GM12878 (cell line): Measurements from ENCODE around the gene P2RX7. TPM values are rescaled to one million over a fixed set of nuclear protein-coding genes. Genes with fewer than 3 reads are reported as not detected.

Experiments used
- ATAC-seq: fragments of 200-7000 bp; cut with Tn5 transposase; 3 replicates; pipeline ENCODE4 v1.9.1; 2020; ENCODE audit warnings: mild to moderate bottlenecking, moderate library complexity
- BruUV-seq: library from RNA; stranded (reverse); fragments of 400-500 nt; replicated peaks from 2 replicates; lab custom pipeline; 2021; lab: Mats Ljungman, UMichigan
- CTCF ChIA-PET: fragments of 300-600 bp; sonication (Branson Sonifier 250); formaldehyde crosslinking; extraction: SDS; loops from one replicate; lab custom pipeline; 2021; ENCODE audit warnings: inconsistent platforms; lab: Yijun Ruan, JAX
- POLR2A ChIA-PET: fragments of 350-600 bp; formaldehyde crosslinking; extraction: SDS; loops from one replicate; lab custom pipeline; 2021; ENCODE audit warnings: inconsistent platforms; lab: Charles Lee
- RAD21 ChIA-PET: fragments of 300-600 bp; sonication (Branson Sonifier 250); formaldehyde crosslinking; loops from one replicate; lab custom pipeline; 2023; ENCODE audit warnings: antibody characterized with exemption; ENCODE audit not compliant: unreplicated experiment; lab: Charles Lee
- SMC1A ChIA-PET: fragments of 300-600 bp; sonication (Branson Sonifier 250); formaldehyde crosslinking; loops from one replicate; lab custom pipeline; 2023; ENCODE audit not compliant: unreplicated experiment, uncharacterized antibody; lab: Charles Lee
- DNase-seq: peaks from one replicate; pipeline ENCODE4 v3.0.0-alpha.2; 2011; ENCODE audit warnings: low read depth, low spot score
- FAIRE-seq: peaks from 3 replicates; lab custom pipeline; 2011; peaks lifted over from hg19 to GRCh38; lab: Jason Lieb, UNC
- H2AFZ ChIP-seq: 2 replicates; pipeline ENCODE4 v1.6.0; 2011; ENCODE audit warnings: low read depth, low read length, control low read depth; ENCODE audit not compliant: control insufficient read depth
- H3K27ac ChIP-seq: 2 replicates; pipeline ENCODE4 v1.5.1; 2011; ENCODE audit warnings: control low read depth; ENCODE audit not compliant: control insufficient read depth, insufficient read depth
- H3K27me3 ChIP-seq, 2 experiments: replicated peaks in 1 of 2; 2 replicates each; pipeline versions ENCODE4 v1.6.0 to v1.6.1; 2011; ENCODE audit warnings: low read length in 1 of 2; ENCODE audit not compliant: control insufficient read depth in 2 of 2, insufficient read depth in 2 of 2
- H3K36me3 ChIP-seq, 2 experiments: 2 replicates each; pipeline ENCODE4 v1.5.1; 2011; ENCODE audit warnings: low read length in 1 of 2; ENCODE audit not compliant: control insufficient read depth in 2 of 2, insufficient read depth in 2 of 2
- H3K4me1 ChIP-seq: 2 replicates; pipeline ENCODE4 v1.6.1; 2011; ENCODE audit warnings: mild to moderate bottlenecking, low read length, moderate library complexity, mixed read lengths; ENCODE audit not compliant: control insufficient read depth, insufficient read depth
- H3K4me2 ChIP-seq: 2 replicates; pipeline ENCODE4 v1.6.0; 2011; ENCODE audit warnings: control low read depth; ENCODE audit not compliant: control insufficient read depth, insufficient read depth
- H3K4me3 ChIP-seq: fragments of 200-600 bp; sonication (generic); 2 replicates; pipeline ENCODE4 v1.5.1; 2016
- H3K79me2 ChIP-seq: 2 replicates; pipeline ENCODE4 v1.6.0; 2011; ENCODE audit warnings: low read length; ENCODE audit not compliant: control insufficient read depth, insufficient read depth
- H3K9ac ChIP-seq: 2 replicates; pipeline ENCODE4 v1.8.0; 2011; ENCODE audit warnings: low read length, control low read depth, mixed read lengths; ENCODE audit not compliant: control insufficient read depth, insufficient read depth
- H3K9me3 ChIP-seq: replicated peaks from 3 replicates; pipeline ENCODE4 v1.5.1; 2011; ENCODE audit warnings: mild to moderate bottlenecking, low read length; ENCODE audit not compliant: control insufficient read depth, insufficient read depth
- H4K20me1 ChIP-seq: 2 replicates; pipeline ENCODE4 v1.6.0; 2011; ENCODE audit not compliant: control insufficient read depth, insufficient read depth
- EED ChIP-seq: sonication (generic); IDR thresholded peaks from 2 replicates; pipeline ENCODE4 v1.6.1; 2016; ENCODE audit warnings: antibody characterized with exemption, low read depth
- ETV6 ChIP-seq, 2 experiments: fragments of 450-650 bp in 1 of 2; IDR thresholded peaks in 1 of 2; conservative IDR thresholded peaks in 1 of 2; 2 replicates each; pipeline ENCODE4 v1.6.1; 2014; ENCODE audit warnings: antibody characterized with exemption in 1 of 2, borderline replicate concordance in 1 of 2, low read depth in 1 of 2, mild to moderate bottlenecking in 1 of 2, moderate library complexity in 1 of 2
- HDAC6 ChIP-seq: fragments of 200-600 bp; sonication (generic); IDR thresholded peaks from one replicate; pipeline ENCODE4 v1.8.0; 2017; ENCODE audit warnings: antibody characterized with exemption; ENCODE audit not compliant: unreplicated experiment
- JUNB ChIP-seq: IDR thresholded peaks from 2 replicates; pipeline ENCODE4 v1.6.1; 2016; ENCODE audit warnings: antibody characterized with exemption, mild to moderate bottlenecking
- MEF2A ChIP-seq: IDR thresholded peaks from 2 replicates; pipeline ENCODE4 v1.6.1; 2011; ENCODE audit warnings: low read depth, mild to moderate bottlenecking, low read length, moderate library complexity; ENCODE audit not compliant: insufficient read depth
- NR2C2 ChIP-seq: IDR thresholded peaks from 2 replicates; pipeline ENCODE4 v1.6.1; 2011; ENCODE audit warnings: borderline replicate concordance, low read depth; ENCODE audit not compliant: control insufficient read depth, insufficient read length
- POLR2A ChIP-seq: IDR thresholded peaks from 2 replicates; pipeline ENCODE4 v1.6.1; 2011; ENCODE audit warnings: low read depth, mild to moderate bottlenecking, low read length
- POLR2AphosphoS2 ChIP-seq: IDR thresholded peaks from 2 replicates; pipeline ENCODE4 v1.6.1; 2011; ENCODE audit warnings: low read depth, mild to moderate bottlenecking, low read length, improper control_type of control experiment, moderate library complexity
- PRDM15 ChIP-seq: fragments of 450-650 bp; formaldehyde crosslinking; IDR thresholded peaks from 2 replicates; pipeline ENCODE4 v1.4.0; 2020; ENCODE audit warnings: mild to moderate bottlenecking, moderate library complexity
- RAD51 ChIP-seq: fragments of 450-650 bp; IDR thresholded peaks from 2 replicates; pipeline ENCODE4 v1.6.1; 2016; ENCODE audit warnings: moderate library complexity, mild to moderate bottlenecking, inconsistent platforms
- TBL1XR1 ChIP-seq: IDR thresholded peaks from 2 replicates; pipeline ENCODE4 v1.6.1; 2012; ENCODE audit warnings: low read depth, low read length, improper control_type of control experiment
- TCF7 ChIP-seq: IDR thresholded peaks from 2 replicates; pipeline ENCODE4 v1.6.1; 2014; ENCODE audit warnings: antibody characterized with exemption, borderline replicate concordance
- USF2 ChIP-seq: IDR thresholded peaks from 2 replicates; pipeline ENCODE4 v1.6.1; 2011; ENCODE audit warnings: low read depth, low read length, improper control_type of control experiment, borderline replicate concordance
- WGBS: methylation state at CpG from one replicate; pipeline ENCODE4 v1.1.6; 2016; ENCODE audit warnings: low lambda C conversion rate; ENCODE audit not compliant: insufficient replicate concordance, insufficient coverage; ENCODE audit errors: missing lambda C conversion rate; 5-methylcytosine and 5-hydroxymethylcytosine counted together
- in situ Hi-C: fragments of 300-500 bp; cut with MboI; formaldehyde crosslinking; loops from 9 replicates; pipeline ENCODE4 v1.14.3; 2018; ENCODE audit warnings: mixed read lengths
- intact Hi-C: fragments of 100-400 bp; cut with micrococcal nuclease; formaldehyde crosslinking; loops from one replicate; pipeline ENCODE4 v1.14.2; 2022; ENCODE audit not compliant: unreplicated experiment
- polyA plus RNA-seq, 11 experiments: library from polyadenylated mRNA; depleted of rRNA in 4 of 11; unstranded in 6 of 11; stranded (reverse) in 5 of 11; fragments of >200 nt; fragmentation: Nextera tagmentation in 4 of 11; fragmentation: Illumina TruSeq in 1 of 11; extraction: Ambion mirVana in 4 of 11; extraction: Trizol in 1 of 11; gene quantifications; 1 replicate in 1 of 11; 2 replicates in 10 of 11; pipeline versions ENCODE4 v1.2.1 to v1.2.3, GENCODE V29; 2011 to 2016; ENCODE audit warnings: inconsistent platforms in 2 of 11, missing spikeins in 2 of 11, low read depth in 1 of 11
- total RNA-seq, 4 experiments: library from RNA; depleted of rRNA in 3 of 4; stranded (reverse); fragments of >200 nt in 3 of 4; fragmentation: Illumina TruSeq in 1 of 4; extraction: Trizol in 1 of 4; gene quantifications; 2 replicates each; pipeline versions ENCODE4 v1.2.1 to v1.2.3, GENCODE V29; 2013 to 2021

Gene P2RX7
- total and polyA plus RNA-seq, 10 of the 15 experiments (the other 5 are each of a cell fraction or from before 2014, with no cell fraction given): 0.74 to 2.6 (median 1.5) TPM

- in situ Hi-C loops: no loop called here
- ChIA-PET POLR2A (interaction anchor here (0.7 kb wide), 1 partner anchor 352 kb away, joined by 3 read pairs; no protein-coding TSS in a partner anchor), SMC1A (interaction anchor here (0.6 to 1.0 kb wide), 2 partner anchors 25 to 41 kb away, joined by 3 read pairs; no protein-coding TSS in a partner anchor), CTCF (interaction anchor here (1.9 kb wide), 1 partner anchor 95 kb away, joined by 6 read pairs; no protein-coding TSS in a partner anchor), RAD21 (no interaction called here)
- 68% methylated on average over 14 of the region's 14 CpGs for WGBS
- peaks cover 3% of the 10 kb centered on the region; the same call in 1 of the 2 replicates for H3K4me1 ChIP-seq
- no peak for ATAC-seq
- intact Hi-C loops: no loop called here
- H3K27ac ChIP-seq: no peak overlapping the region
- no peak overlapping the region for H3K9ac ChIP-seq
- no peak overlapping the region for H3K4me3 ChIP-seq
- H3K9me3 ChIP-seq: peaks cover 3% of the 10 kb centered on the region; the same call in 2 of the 3 replicates
- no peaks in the 10 kb centered on the region for H3K36me3 ChIP-seq
- no peak for DNase-seq
- no peak for FAIRE-seq
- BruUV-seq: no TSS peak
- TF ChIP-seq MEF2A: no peak
- no peak for TF ChIP-seq USF2
- TF ChIP-seq POLR2A: no peak
- TF ChIP-seq TCF7: no peak
- no peak for TF ChIP-seq ETV6 (conservative IDR thresholded peaks at IDR 0.05 in 1 of 2, IDR thresholded peaks at IDR 0.05 in 1 of 2; ENCODE audit: borderline replicate concordance in 1 of 2, low read depth in 1 of 2)
- TF ChIP-seq RAD51: no peak
- no peak for TF ChIP-seq EED
- no peak for TF ChIP-seq POLR2AphosphoS2
- no peak for TF ChIP-seq HDAC6
- TF ChIP-seq PRDM15 (CRISPR knock-in tag): no peak
- no peak for TF ChIP-seq NR2C2
- no peak for TF ChIP-seq TBL1XR1
- no peak for TF ChIP-seq JUNB
- no peaks in the 10 kb centered on the region for H4K20me1 ChIP-seq
- no peak overlapping the region for H2AFZ ChIP-seq
- H3K79me2 ChIP-seq: no peaks in the 10 kb centered on the region
- no peaks in the 10 kb centered on the region for H3K27me3 ChIP-seq
- no peak overlapping the region for H3K4me2 ChIP-seq
Observed at GRCh38 chr12:121154793-121155375, 22.2 kb downstream of the P2RX7 start.
